ENCODE results near the gene DSCAM.
"Not testable (repeated sequence)": the region's sequence is repeated elsewhere in the genome, so short reads cannot be mapped to it uniquely, and the experiment has no call there.

DSCAM gene

GRCh38 chr21:40846587-40847411, at the start of gene DSCAM:
Gene DSCAM (minus strand): TSS chr21:40847158. CDS start chr21:40846661, 497 bp downstream.
- DNase-seq = peak; percentile 87

- DNase-seq = not testable (repeated sequence)
Measured at GRCh38 chr21:40895697-40896096, 48.7 kb upstream of the DSCAM start.

- no peak for DNase-seq
Measured at GRCh38 chr21:40886931-40887330, 40.0 kb upstream of the DSCAM start.

- no peak for DNase-seq
Measured at GRCh38 chr21:40886006-40886405, 39.0 kb upstream of the DSCAM start.

- DNase-seq = no peak
Measured at GRCh38 chr21:40882192-40882915, 35.4 kb upstream of the DSCAM start.

GRCh38 chr21:40881767-40882166, 34.8 kb upstream of the DSCAM start:
- DNase-seq = no peak

- no peak for DNase-seq
Measured at GRCh38 chr21:40871099-40871498, 24.1 kb upstream of the DSCAM start.

GRCh38 chr21:40863839-40864238, 16.9 kb upstream of the DSCAM start:
- no peak for DNase-seq

- no peak for DNase-seq
Measured at GRCh38 chr21:40858517-40858916, 11.6 kb upstream of the DSCAM start.

- no peak for DNase-seq
Measured at GRCh38 chr21:40853956-40854688, 7.2 kb upstream of the DSCAM start.

GRCh38 chr21:40852563-40852962, 5.6 kb upstream of the DSCAM start:
- no peak for DNase-seq

GRCh38 chr21:40851749-40852148, 4.8 kb upstream of the DSCAM start:
- DNase-seq = no peak

GRCh38 chr21:40850071-40850470, 3.1 kb upstream of the DSCAM start:
- DNase-seq = no peak

- DNase-seq = peak; percentile 77
Measured at GRCh38 chr21:40847951-40848350, 993 bp upstream of the DSCAM start.

GRCh38 chr21:40846103-40846502, 855 bp downstream of the DSCAM start:
- peak; percentile 83 for DNase-seq

- DNase-seq = peak; percentile 77
Measured at GRCh38 chr21:40845441-40845995, 1.4 kb downstream of the DSCAM start.

GRCh38 chr21:40844935-40845334, 2.0 kb downstream of the DSCAM start:
- DNase-seq = peak; percentile 51

- DNase-seq = no peak
Measured at GRCh38 chr21:40842197-40842552, 4.8 kb downstream of the DSCAM start.

- DNase-seq = peak; percentile 95
Measured at GRCh38 chr21:40841524-40842196, 5.3 kb downstream of the DSCAM start.

GRCh38 chr21:40840401-40841125, 6.4 kb downstream of the DSCAM start:
- DNase-seq = no peak

GRCh38 chr21:40839521-40839920, 7.4 kb downstream of the DSCAM start:
- DNase-seq = no peak

- no peak for DNase-seq
Measured at GRCh38 chr21:40837456-40837855, 9.5 kb downstream of the DSCAM start.
